SH-SY5Y (cell line): Measurements from ENCODE around the gene HYDIN.

Experiments used
- GATA2 ChIP-seq: IDR thresholded peaks from 2 replicates; pipeline ENCODE4 v1.6.1; 2011; ENCODE audit warnings: mild to moderate bottlenecking, low read depth, low read length
- GATA3 ChIP-seq: IDR thresholded peaks from 2 replicates; pipeline ENCODE4 v1.6.1; 2011; ENCODE audit warnings: low read depth, mild to moderate bottlenecking, low read length, moderate library complexity

DNA sequence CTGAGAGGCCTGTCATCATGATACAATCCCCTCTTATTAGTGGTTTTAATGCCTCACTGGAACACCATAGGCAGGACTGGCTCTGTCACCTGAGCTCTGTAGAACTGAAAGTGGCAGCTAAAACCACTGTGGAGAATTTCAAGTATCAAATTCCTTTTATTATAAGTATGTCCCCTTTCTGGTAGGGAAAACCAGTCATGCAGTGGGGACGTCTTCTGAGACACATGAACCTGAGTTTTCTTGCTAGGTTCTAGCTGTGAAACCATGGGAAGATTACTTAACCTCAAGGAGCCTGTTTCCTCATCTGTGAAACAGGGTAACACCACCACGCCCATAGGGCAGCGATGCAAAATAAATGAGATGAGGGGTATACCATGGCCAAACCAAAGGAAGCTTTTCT lies 434.2 kb downstream of the HYDIN start:
- no peak for TF ChIP-seq GATA2
- TF ChIP-seq GATA3 = no peak
